Endodermal cell (in vitro differentiated cells): Measurements from ENCODE around the gene GYS2. TPM values are rescaled to one million over a fixed set of nuclear protein-coding genes. Genes with fewer than 3 reads are reported as not detected.

Experiments
- DNase-seq: peaks from one replicate; pipeline ENCODE4 v3.0.0-alpha.2; 2017
- H3K27ac ChIP-seq: 2 replicates; pipeline ENCODE4 v1.5.1; 2013; ENCODE audit warnings: mild to moderate bottlenecking, low read depth, low read length, moderate library complexity
- H3K27me3 ChIP-seq: 2 replicates; pipeline ENCODE4 v1.6.1; 2013; ENCODE audit warnings: mild to moderate bottlenecking, low read length, moderate library complexity; ENCODE audit not compliant: insufficient read depth, control insufficient read depth, poor library complexity, severe bottlenecking
- H3K36me3 ChIP-seq: 2 replicates; pipeline ENCODE4 v1.7.0; 2013; ENCODE audit warnings: mild to moderate bottlenecking, low read length, moderate library complexity; ENCODE audit not compliant: control insufficient read depth, insufficient read depth
- H3K4me1 ChIP-seq: one replicate; pipeline ENCODE4 v1.7.0; 2013; ENCODE audit warnings: low read length; ENCODE audit not compliant: control insufficient read depth, insufficient read depth
- H3K4me3 ChIP-seq: 2 replicates; pipeline ENCODE4 v1.5.1; 2013; ENCODE audit warnings: mild to moderate bottlenecking, low read length, moderate library complexity
- H3K9ac ChIP-seq: 2 replicates; pipeline ENCODE4 v1.6.1; 2013; ENCODE audit warnings: mild to moderate bottlenecking, low read length, moderate library complexity; ENCODE audit not compliant: poor library complexity, severe bottlenecking; ENCODE audit errors: extremely low read depth
- H3K9me3 ChIP-seq: 2 replicates; pipeline ENCODE4 v1.6.1; 2013; ENCODE audit warnings: mild to moderate bottlenecking, low read length, moderate library complexity; ENCODE audit not compliant: control insufficient read depth
- H3K27ac Mint-ChIP-seq: 2 replicates; pipeline ENCODE4 v1.8.0; 2020; ENCODE audit warnings: mixed read lengths
- H3K27me3 Mint-ChIP-seq: 2 replicates; pipeline ENCODE4 v1.8.0; 2021; ENCODE audit warnings: mild to moderate bottlenecking, mixed read lengths; ENCODE audit not compliant: insufficient read depth
- H3K36me3 Mint-ChIP-seq: 2 replicates; pipeline ENCODE4 v1.8.0; 2020; ENCODE audit warnings: low read depth, mixed read lengths
- H3K4me1 Mint-ChIP-seq: 2 replicates; pipeline ENCODE4 v1.8.0; 2020; ENCODE audit warnings: mixed read lengths
- H3K4me3 Mint-ChIP-seq: 2 replicates; pipeline ENCODE4 v1.8.0; 2020; ENCODE audit warnings: mild to moderate bottlenecking, moderate library complexity, mixed read lengths
- H3K9me3 Mint-ChIP-seq: 2 replicates; pipeline ENCODE4 v1.8.0; 2020; ENCODE audit warnings: mild to moderate bottlenecking, mixed read lengths
- CTCF ChIP-seq: fragments of 200-600 bp; sonication (generic); conservative IDR thresholded peaks from 2 replicates; pipeline ENCODE4 v1.5.0; 2021; ENCODE audit warnings: antibody characterized with exemption, mild to moderate bottlenecking
- WGBS, 2 experiments: methylation state at CpG; one replicate each; pipeline versions ENCODE4 v1.1.5 to v1.1.7; 2013; ENCODE audit warnings: missing lambda C conversion rate in 2 of 2, mixed read lengths in 1 of 2; ENCODE audit not compliant: insufficient coverage in 1 of 2, insufficient read length in 1 of 2; 5-methylcytosine and 5-hydroxymethylcytosine counted together
- total RNA-seq, 2 donors: library from RNA; stranded (reverse); fragmentation: NEBNext Ultra II Directional in 1 of 2; extraction: Animal tissue kit (Norgen Biotek cat#: 25700) in 1 of 2; gene quantifications; 2 replicates in 1 of 2; 3 replicates in 1 of 2; pipeline ENCODE4 v1.2.1, GENCODE V29; 2021

GYS2 gene
- total RNA-seq, 2 donors from 2014 or later = not detected

- Mint-ChIP-seq H3K27ac (peak overlapping the region; percentile 69), H3K27me3 (no peaks in the 10 kb centered on the region), H3K4me3 (peak overlapping the region; percentile 27), H3K4me1 (peaks cover 33% of the 10 kb centered on the region), H3K9me3 (peaks cover 6% of the 10 kb centered on the region), H3K36me3 (peaks cover 82% of the 10 kb centered on the region)
- Histone ChIP-seq H3K4me3 (no peak overlapping the region), H3K9ac (no peak overlapping the region), H3K9me3 (peaks cover 4% of the 10 kb centered on the region), H3K27ac (no peak overlapping the region), H3K4me1 (peaks cover 4% of the 10 kb centered on the region), H3K36me3 (peaks cover 86% of the 10 kb centered on the region), H3K27me3 (no peaks in the 10 kb centered on the region)
- no peak for TF ChIP-seq CTCF
- no peak for DNase-seq
- 76% methylated on average over 1 of the region's 1 CpG; no CpG with 5 or more reads in 1 of the 2 experiments for WGBS, 2 experiments
These were observed 33.6 kb upstream of the GYS2 start for GRCh38 chr12:21638054-21638891.

- Histone ChIP-seq H3K9ac (no peak overlapping the region), H3K4me3 (no peak overlapping the region), H3K36me3 (peaks cover 51% of the 10 kb centered on the region), H3K4me1 (no peaks in the 10 kb centered on the region), H3K27ac (no peak overlapping the region), H3K27me3 (no peaks in the 10 kb centered on the region), H3K9me3 (no peaks in the 10 kb centered on the region)
- no peak overlapping the region for H3K4me3 Mint-ChIP-seq
- H3K9me3 Mint-ChIP-seq = no peaks in the 10 kb centered on the region
- H3K36me3 Mint-ChIP-seq = peaks cover 47% of the 10 kb centered on the region
- no peak overlapping the region for H3K27ac Mint-ChIP-seq
- peaks cover 18% of the 10 kb centered on the region for H3K4me1 Mint-ChIP-seq
- whole genome bisulfite sequencing, 2 experiments = 100% methylated on average over 2 of the region's 3 CpGs; no CpG with 5 or more reads in 1 of the 2 experiments
- DNase-seq = no peak
- no peak for TF ChIP-seq CTCF
- no peaks in the 10 kb centered on the region for H3K27me3 Mint-ChIP-seq
These were observed 29.6 kb upstream of the GYS2 start for GRCh38 chr12:21634245-21634644.

- Histone ChIP-seq H3K4me1 (no peaks in the 10 kb centered on the region), H3K27me3 (no peaks in the 10 kb centered on the region), H3K9me3 (no peaks in the 10 kb centered on the region), H3K4me3 (no peak overlapping the region), H3K27ac (no peak overlapping the region), H3K36me3 (peaks cover 24% of the 10 kb centered on the region), H3K9ac (no peak overlapping the region)
- no peak overlapping the region for H3K4me3 Mint-ChIP-seq
- H3K4me1 Mint-ChIP-seq = no peaks in the 10 kb centered on the region
- no peak for TF ChIP-seq CTCF
- no peak for DNase-seq
- peaks cover 16% of the 10 kb centered on the region for H3K9me3 Mint-ChIP-seq
- peaks cover 30% of the 10 kb centered on the region for H3K36me3 Mint-ChIP-seq
- peaks cover 2% of the 10 kb centered on the region for H3K27me3 Mint-ChIP-seq
- 72 to 83% methylated on average over 2 of the region's 2 CpGs for WGBS, 2 experiments
- no peak overlapping the region for H3K27ac Mint-ChIP-seq
These were observed 26.7 kb upstream of the GYS2 start for GRCh38 chr12:21631367-21631766.
